PFSK-1 (cell line): ENCODE data around the gene ZDHHC20.

Experiments
- FOXP2 ChIP-seq: optimal IDR thresholded peaks from 2 replicates; pipeline ENCODE3; 2011; ENCODE audit warnings: borderline replicate concordance, control low read depth, inconsistent platforms; ENCODE audit not compliant: insufficient read depth; ENCODE audit errors: extremely low read length, extremely low read depth
- POLR2AphosphoS5 ChIP-seq: IDR thresholded peaks from 2 replicates; pipeline ENCODE4 v1.6.1; 2012; ENCODE audit warnings: low read depth, mild to moderate bottlenecking, control low read depth, low read length, moderate library complexity
- REST ChIP-seq, 2 experiments: IDR thresholded peaks; 2 replicates each; pipeline versions ENCODE4 v1.6.1 to v1.8.0; 2011 to 2012; ENCODE audit warnings: low read depth in 2 of 2, low read length in 2 of 2, control low read depth in 1 of 2, inconsistent platforms in 1 of 2, mild to moderate bottlenecking in 1 of 2, moderate library complexity in 1 of 2; ENCODE audit not compliant: insufficient read depth in 1 of 2
- SIN3A ChIP-seq: IDR thresholded peaks from 2 replicates; pipeline ENCODE4 v1.6.1; 2012; ENCODE audit warnings: mild to moderate bottlenecking, low read length, moderate library complexity, borderline replicate concordance; ENCODE audit not compliant: insufficient read depth
- TAF1 ChIP-seq: IDR thresholded peaks from 2 replicates; pipeline ENCODE4 v1.6.1; 2012; ENCODE audit warnings: low read length, control low read depth, borderline replicate concordance; ENCODE audit not compliant: insufficient read depth

ZDHHC20 gene

GRCh38 chr13:21426238-21426637 is 32.9 kb downstream of the ZDHHC20 start:
- TF ChIP-seq FOXP2 (no peak), POLR2AphosphoS5 (no peak), SIN3A (no peak), REST (IDR thresholded peaks at IDR 0.05; ENCODE audit: insufficient read depth in 1 of 2, low read depth in 2 of 2, low read length in 2 of 2) (no peak), TAF1 (no peak)

GRCh38 chr13:21420706-21421105 is 38.4 kb downstream of the ZDHHC20 start:
- TF ChIP-seq TAF1 (no peak), POLR2AphosphoS5 (no peak), FOXP2 (no peak), SIN3A (no peak), REST (IDR thresholded peaks at IDR 0.05; ENCODE audit: insufficient read depth in 1 of 2, low read depth in 2 of 2, low read length in 2 of 2) (no peak)

- TF ChIP-seq SIN3A (no peak), FOXP2 (no peak), POLR2AphosphoS5 (no peak), REST (IDR thresholded peaks at IDR 0.05; ENCODE audit: insufficient read depth in 1 of 2, low read depth in 2 of 2, low read length in 2 of 2) (no peak)
These were observed 46.1 kb downstream of the ZDHHC20 start for GRCh38 chr13:21413013-21413412.

- no peak for TF ChIP-seq FOXP2
- no peak for TF ChIP-seq TAF1
- TF ChIP-seq POLR2AphosphoS5, result no peak
- TF ChIP-seq REST (IDR thresholded peaks at IDR 0.05; ENCODE audit: insufficient read depth in 1 of 2, low read depth in 2 of 2, low read length in 2 of 2), result no peak
- TF ChIP-seq SIN3A, result no peak
These were observed 53.8 kb downstream of the ZDHHC20 start for GRCh38 chr13:21405309-21405708.

GRCh38 chr13:21402586-21403307 is 56.4 kb downstream of the ZDHHC20 start:
- TF ChIP-seq TAF1, result no peak
- no peak for TF ChIP-seq REST (IDR thresholded peaks at IDR 0.05; ENCODE audit: insufficient read depth in 1 of 2, low read depth in 2 of 2, low read length in 2 of 2)
- no peak for TF ChIP-seq POLR2AphosphoS5
- TF ChIP-seq SIN3A, result no peak
